Colon (tissue), 2 donors: ENCODE data around the gene C1RL.

Experiments
- FAIRE-seq: peaks from 2 replicates; lab custom pipeline; 2012; peaks lifted over from hg19 to GRCh38; lab: Jason Lieb, UNC
- donor health status: control.
- donor health status: control.

C1RL gene

GRCh38 chr12:7092229-7092985 lies 16.6 kb downstream of the C1RL start, which contains the start of gene C1R:
C1R (minus strand) TSS chr12:7092445; CDS start chr12:7092388, 57 bp downstream.
- FAIRE-seq, result no peak

- FAIRE-seq, result no peak
These were observed 17.3 kb downstream of the C1RL start for GRCh38 chr12:7091660-7092228.

- no peak for FAIRE-seq
These were observed 17.8 kb downstream of the C1RL start for GRCh38 chr12:7091171-7091570.

- no peak for FAIRE-seq
These were observed 18.6 kb downstream of the C1RL start for GRCh38 chr12:7090222-7090998.

- no peak for FAIRE-seq
These were observed 19.7 kb downstream of the C1RL start for GRCh38 chr12:7089196-7089871.

- no peak for FAIRE-seq
These were observed 25.9 kb downstream of the C1RL start for GRCh38 chr12:7083125-7083524.

- no peak for FAIRE-seq
These were observed 28.0 kb downstream of the C1RL start for GRCh38 chr12:7081037-7081436.

DNA sequence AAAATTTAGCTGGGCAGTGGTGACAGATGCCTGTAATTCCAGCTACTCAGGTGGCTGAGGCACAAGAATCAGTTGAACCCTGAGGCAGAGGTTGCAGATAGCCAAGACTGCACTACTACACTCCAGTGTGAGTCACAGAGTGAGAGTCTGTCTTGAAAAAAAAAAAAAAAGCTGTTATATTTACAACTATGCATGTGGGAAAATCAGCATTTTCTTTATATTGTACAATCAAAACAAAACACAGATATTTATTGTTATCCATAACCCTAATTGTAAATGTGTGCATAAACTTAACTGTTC lies 29.2 kb downstream of the C1RL start:
- no peak for FAIRE-seq

DNA sequence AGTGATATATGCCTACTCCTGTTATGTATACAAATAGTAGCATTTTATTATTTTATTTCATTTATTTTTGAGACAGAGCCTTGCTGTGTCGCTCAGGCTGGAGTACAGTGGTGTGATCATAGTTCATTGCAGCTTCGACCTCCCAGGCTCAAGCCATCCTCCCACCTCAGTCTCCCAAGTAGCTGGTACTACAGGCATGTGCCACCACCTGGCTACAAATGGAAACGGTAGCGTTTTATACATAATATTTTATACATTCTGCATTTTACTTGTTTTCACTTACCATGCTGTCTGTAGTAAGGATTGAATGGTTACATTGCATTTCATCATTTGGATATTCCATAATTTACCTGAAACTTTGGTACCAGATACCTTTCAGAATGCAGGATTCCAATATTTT lies 30.9 kb downstream of the C1RL start:
- no peak for FAIRE-seq

GRCh38 chr12:7076493-7076892 lies 32.5 kb downstream of the C1RL start:
- FAIRE-seq, result no peak

DNA sequence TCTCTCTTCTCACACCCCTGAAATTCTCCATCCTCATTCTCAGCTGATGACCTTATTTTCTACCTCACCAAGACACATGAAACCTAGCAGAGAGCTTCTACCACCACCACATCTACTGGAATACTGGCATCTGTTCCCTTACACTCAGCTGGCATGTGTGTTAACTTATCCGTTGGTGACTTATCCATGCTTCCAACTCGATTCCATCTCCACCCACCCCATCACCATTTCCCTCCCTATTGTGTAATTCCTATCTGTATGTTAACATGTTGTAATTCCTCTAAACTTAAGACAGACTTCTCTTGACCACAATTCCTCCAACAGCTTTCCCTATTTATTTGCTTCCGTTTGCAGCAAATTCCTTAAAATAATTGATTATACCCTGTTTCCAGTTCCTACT lies 33.1 kb downstream of the C1RL start:
- FAIRE-seq, result no peak

DNA sequence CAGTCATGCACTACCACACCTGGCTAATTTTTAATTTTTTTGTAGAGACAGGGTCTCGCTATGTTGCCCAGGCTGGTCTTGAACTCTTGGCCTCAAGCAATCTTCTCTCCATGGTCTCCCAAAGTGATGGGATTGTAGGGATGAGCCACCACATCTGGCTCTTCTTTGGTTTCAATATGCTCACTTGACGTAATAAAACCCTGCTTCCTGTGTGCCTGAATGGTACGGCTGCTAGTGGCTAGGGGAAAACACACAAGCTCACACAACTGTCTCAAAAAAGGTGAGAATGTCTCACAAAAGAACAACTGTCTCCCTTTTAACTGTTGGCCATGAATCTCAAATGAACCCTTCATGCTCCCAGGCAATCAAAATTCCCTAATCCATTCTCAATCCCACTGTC lies 33.5 kb downstream of the C1RL start:
- FAIRE-seq, result no peak

DNA sequence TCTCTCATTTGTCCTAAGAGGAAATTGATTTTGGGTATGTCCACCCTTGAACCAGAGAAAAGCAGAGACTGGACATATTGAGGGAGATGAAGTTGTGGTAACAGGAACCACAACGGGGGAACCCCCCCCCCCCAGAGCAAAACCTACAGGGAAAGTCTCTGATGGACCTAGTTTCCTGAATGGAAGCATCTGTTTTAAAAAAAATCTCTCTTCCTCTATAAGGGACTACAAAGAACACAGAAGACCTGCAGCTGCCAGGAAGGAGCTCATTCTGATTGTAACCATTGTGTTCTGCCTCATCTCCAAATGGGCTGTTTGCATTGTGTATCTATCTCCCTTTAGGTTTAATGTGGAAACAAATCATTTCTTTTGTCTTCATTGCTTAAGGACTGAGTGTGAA lies 35.1 kb downstream of the C1RL start:
- FAIRE-seq, result no peak

- no peak for FAIRE-seq
These were observed 36.5 kb downstream of the C1RL start for GRCh38 chr12:7072554-7072953.

GRCh38 chr12:7072035-7072434 lies 37.0 kb downstream of the C1RL start:
- FAIRE-seq, result no peak

GRCh38 chr12:7069386-7069785 lies 39.6 kb downstream of the C1RL start:
- FAIRE-seq, result no peak

DNA sequence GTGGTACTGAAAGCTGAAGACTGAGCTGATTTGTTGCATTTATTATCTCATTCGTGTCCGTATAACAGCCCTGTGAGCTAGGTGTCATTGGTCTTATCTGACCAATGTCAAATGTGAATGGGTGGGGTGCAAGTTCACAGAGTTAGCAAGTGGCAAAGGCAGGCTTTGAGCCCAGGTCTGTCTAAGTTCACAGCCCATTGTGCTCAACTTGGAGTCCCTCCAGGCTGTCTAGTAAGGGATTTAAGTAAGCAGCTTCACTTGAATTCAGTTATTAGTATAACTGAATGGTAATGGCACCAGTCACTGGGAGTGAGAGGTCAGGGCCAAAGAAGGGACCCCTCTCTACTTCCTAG lies 40.0 kb downstream of the C1RL start:
- FAIRE-seq, result no peak

GRCh38 chr12:7068240-7068993 lies 40.6 kb downstream of the C1RL start:
- no peak for FAIRE-seq

- no peak for FAIRE-seq
These were observed 41.9 kb downstream of the C1RL start for GRCh38 chr12:7067096-7067495.

DNA sequence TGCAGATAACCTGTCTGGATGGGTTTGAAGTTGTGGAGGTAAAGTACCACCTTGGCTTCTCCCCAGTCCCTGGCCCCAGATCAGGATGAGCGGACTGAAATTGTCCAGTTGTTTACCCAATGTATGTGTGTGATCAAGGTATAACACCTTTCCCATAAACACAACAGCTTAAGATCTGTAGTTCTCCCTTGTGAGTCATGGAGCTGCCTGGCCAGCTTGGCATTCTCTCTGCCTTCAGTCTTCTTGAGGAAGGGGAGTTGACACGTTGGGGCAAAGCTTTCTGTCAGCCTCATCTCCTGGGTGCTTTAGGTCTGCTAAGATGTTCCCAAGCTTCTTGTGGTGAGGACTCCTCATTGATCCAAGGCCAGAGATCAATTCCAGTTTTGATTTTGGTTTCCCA lies 42.4 kb downstream of the C1RL start:
- no peak for FAIRE-seq

DNA sequence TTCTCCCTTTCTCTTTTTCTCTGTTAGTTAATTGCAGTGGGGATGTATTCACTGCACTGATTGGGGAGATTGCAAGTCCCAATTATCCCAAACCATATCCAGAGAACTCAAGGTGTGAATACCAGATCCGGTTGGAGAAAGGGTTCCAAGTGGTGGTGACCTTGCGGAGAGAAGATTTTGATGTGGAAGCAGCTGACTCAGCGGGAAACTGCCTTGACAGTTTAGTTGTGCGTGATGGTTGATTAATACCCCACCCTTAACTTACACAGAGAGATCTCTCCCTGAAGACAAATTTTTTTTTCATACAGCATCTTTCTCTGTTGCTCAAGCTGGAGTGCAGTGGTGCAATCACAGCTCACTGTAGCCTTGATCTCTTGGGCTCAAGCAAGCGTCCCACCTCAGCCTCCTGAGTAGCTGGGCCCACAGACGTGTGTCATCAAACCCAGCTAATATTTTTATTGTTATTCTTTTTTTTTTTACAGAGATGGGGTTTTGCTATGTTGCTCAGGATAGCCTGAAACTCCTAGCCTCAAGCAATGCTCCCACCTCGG lies 43.9 kb downstream of the C1RL start:
- no peak for FAIRE-seq

DNA sequence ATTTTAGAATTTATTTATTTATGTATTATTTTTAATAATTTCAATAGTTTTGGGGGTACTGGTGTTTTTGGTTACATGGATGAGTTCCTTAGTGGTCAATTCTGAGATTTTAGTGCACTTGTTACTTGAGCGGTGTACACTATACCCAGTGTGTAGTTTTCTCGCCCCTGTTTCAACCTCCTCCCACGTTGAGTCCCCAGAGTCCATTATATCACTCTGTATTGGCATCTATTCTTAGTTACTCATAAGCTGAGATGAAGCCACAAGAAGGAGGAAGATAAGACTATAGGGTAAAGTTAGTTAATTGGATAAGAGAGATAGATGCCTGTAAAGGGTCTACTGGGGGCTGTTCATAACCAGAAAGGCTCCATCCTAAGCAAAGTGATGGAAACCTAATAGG lies 44.5 kb downstream of the C1RL start:
- FAIRE-seq, result no peak
